HAP-1 (cell line): ENCODE measurements around the gene ERI2.
"Not testable (repeated sequence)": the region's sequence is repeated elsewhere in the genome, so short reads cannot be mapped to it uniquely, and the experiment has no call there.

Source experiments
- DNase-seq, 2 experiments: peaks; one replicate each; pipeline ENCODE4 v3.0.0-alpha.2; 2016 to 2020; ENCODE audit warnings: low spot score in 2 of 2
- H3K27me3 ChIP-seq: fragments of 250-450 bp; sonication (Bioruptor Pico); 2 replicates; pipeline ENCODE4 v1.5.1; 2020; ENCODE audit warnings: low read depth, mild to moderate bottlenecking, moderate library complexity
- H3K36me3 ChIP-seq: fragments of 250-450 bp; sonication (Bioruptor Pico); replicated peaks from 2 replicates; pipeline ENCODE4 v1.5.1; 2020; ENCODE audit warnings: mild to moderate bottlenecking
- H3K4me1 ChIP-seq: fragments of 250-450 bp; sonication (Bioruptor Pico); 2 replicates; pipeline ENCODE4 v1.5.1; 2020; ENCODE audit warnings: mild to moderate bottlenecking
- H3K4me3 ChIP-seq: fragments of 250-450 bp; sonication (Bioruptor Pico); 2 replicates; pipeline ENCODE4 v1.5.1; 2020; ENCODE audit warnings: mild to moderate bottlenecking, moderate library complexity
- H3K9me3 ChIP-seq: fragments of 250-450 bp; sonication (Bioruptor Pico); 2 replicates; pipeline ENCODE4 v1.5.1; 2020; ENCODE audit warnings: mild to moderate bottlenecking, moderate library complexity
- in situ Hi-C: fragments of 300-500 bp; cut with MboI; formaldehyde crosslinking; loops from 3 replicates; pipeline ENCODE4 v1.14.3; 2020; ENCODE audit warnings: low sequenced_read_pairs, inconsistent platforms, mixed read lengths

Gene ERI2

GRCh38 chr16:20839504-20839903 lies 33.2 kb upstream of the ERI2 start:
- no peak overlapping the region for H3K4me3 ChIP-seq

GRCh38 chr16:20838240-20838639 lies 32.0 kb upstream of the ERI2 start:
- Histone ChIP-seq H3K4me1 (peaks cover 10% of the 10 kb centered on the region), H3K4me3 (no peak overlapping the region), H3K27me3 (no peaks in the 10 kb centered on the region), H3K9me3 (no peaks in the 10 kb centered on the region), H3K36me3 (peaks cover 41% of the 10 kb centered on the region)
- DNase-seq: no peak
- in situ Hi-C loops: no loop called here

More at GRCh38 chr16:20839504-20839903, 33.2 kb upstream of the ERI2 start:
- DNase-seq: no peak
- Histone ChIP-seq H3K27me3 (no peaks in the 10 kb centered on the region), H3K9me3 (no peaks in the 10 kb centered on the region), H3K4me1 (peaks cover 10% of the 10 kb centered on the region), H3K36me3 (peaks cover 30% of the 10 kb centered on the region)
- in situ Hi-C loops: no loop called here

DNA sequence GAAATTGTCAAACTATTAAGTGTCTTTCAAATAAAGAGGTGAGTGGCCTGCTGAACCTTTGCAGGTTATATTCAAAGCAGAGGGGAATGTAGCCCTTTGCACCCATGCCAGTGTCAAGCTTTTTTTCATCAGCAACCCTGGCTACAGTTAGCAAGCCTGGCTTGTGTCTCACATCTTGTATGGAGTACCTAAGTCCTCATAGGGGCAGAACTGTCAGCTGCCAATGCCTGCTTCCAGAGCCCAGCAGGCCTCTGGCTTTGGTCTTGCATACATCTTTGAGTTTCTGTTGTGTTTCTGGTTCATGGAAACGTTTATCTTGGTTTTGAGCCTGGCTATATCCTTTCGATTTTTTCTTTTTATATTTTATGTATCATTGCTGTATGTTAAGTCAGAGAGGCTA lies 26.8 kb upstream of the ERI2 start:
- Histone ChIP-seq H3K9me3 (no peaks in the 10 kb centered on the region), H3K36me3 (peaks cover 42% of the 10 kb centered on the region), H3K4me1 (peaks cover 8% of the 10 kb centered on the region), H3K4me3 (no peak overlapping the region), H3K27me3 (no peaks in the 10 kb centered on the region)
- DNase-seq: no peak
- in situ Hi-C loops: no loop called here

DNA sequence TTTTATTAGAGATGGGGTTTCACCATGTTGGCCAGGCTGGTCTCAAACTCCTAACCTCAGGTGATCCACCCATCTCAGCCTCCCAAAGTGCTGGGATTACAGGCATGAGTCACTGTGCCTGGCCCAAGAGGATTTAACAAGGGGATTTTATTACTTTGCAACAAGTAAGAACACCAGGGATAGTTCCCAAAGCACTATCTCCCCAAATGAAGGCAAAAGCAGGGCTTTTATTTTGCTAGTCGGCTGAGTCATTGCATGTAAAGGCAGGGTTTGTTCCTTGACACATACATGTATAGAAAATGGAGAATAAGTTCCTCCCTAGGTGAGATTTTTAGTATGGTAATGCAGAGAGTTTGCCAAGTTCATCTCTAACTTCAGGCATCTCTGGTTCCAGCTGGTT lies 24.1 kb upstream of the ERI2 start:
- no peak for DNase-seq
- H3K4me3 ChIP-seq: no peak overlapping the region
- in situ Hi-C loops: no loop called here
- peaks cover 8% of the 10 kb centered on the region for H3K4me1 ChIP-seq
- no peaks in the 10 kb centered on the region for H3K9me3 ChIP-seq
- H3K36me3 ChIP-seq: peaks cover 46% of the 10 kb centered on the region
- no peaks in the 10 kb centered on the region for H3K27me3 ChIP-seq

- Histone ChIP-seq H3K27me3 (no peaks in the 10 kb centered on the region), H3K4me3 (no peak overlapping the region), H3K9me3 (no peaks in the 10 kb centered on the region), H3K4me1 (peaks cover 8% of the 10 kb centered on the region), H3K36me3 (peaks cover 41% of the 10 kb centered on the region)
- in situ Hi-C loops: no loop called here
- DNase-seq: no peak
These were observed 23.3 kb upstream of the ERI2 start for GRCh38 chr16:20829536-20829935.

DNA sequence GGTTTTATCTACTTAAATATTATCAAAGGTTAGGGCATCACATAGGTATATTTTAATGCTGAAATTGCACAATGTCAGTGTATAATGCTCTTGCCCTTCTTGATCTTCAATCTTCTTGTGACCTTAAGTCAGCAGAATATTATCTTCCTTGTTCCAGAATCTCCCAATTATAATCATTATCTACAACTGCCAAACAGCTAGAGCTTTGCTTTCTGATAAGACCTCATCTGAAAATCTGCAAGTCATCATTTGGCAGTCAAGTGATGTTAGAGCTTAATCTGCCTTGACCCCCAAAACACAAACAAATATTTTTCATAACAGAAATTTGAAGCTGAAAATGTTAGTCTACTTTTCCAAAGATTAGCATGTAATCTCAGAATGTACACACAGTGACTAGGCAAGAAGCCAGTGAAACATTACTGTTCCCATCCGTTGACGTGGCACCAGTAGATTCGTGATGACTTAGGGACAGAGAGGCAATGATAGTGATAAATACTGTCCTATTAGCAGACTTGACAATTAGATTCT lies 19.8 kb upstream of the ERI2 start:
- peaks cover 37% of the 10 kb centered on the region for H3K36me3 ChIP-seq
- peaks cover 8% of the 10 kb centered on the region for H3K4me1 ChIP-seq
- in situ Hi-C loops: no loop called here
- no peak for DNase-seq
- H3K27me3 ChIP-seq: no peaks in the 10 kb centered on the region
- no peaks in the 10 kb centered on the region for H3K9me3 ChIP-seq
- H3K4me3 ChIP-seq: no peak overlapping the region

- in situ Hi-C loops: no loop called here
- Histone ChIP-seq H3K27me3 (no peaks in the 10 kb centered on the region), H3K4me1 (no peaks in the 10 kb centered on the region), H3K36me3 (peaks cover 34% of the 10 kb centered on the region), H3K9me3 (no peaks in the 10 kb centered on the region), H3K4me3 (no peak overlapping the region)
- DNase-seq: no peak
These were observed 16.5 kb upstream of the ERI2 start for GRCh38 chr16:20822521-20823325.

GRCh38 chr16:20821682-20822081 lies 15.4 kb upstream of the ERI2 start:
- DNase-seq: no peak
- in situ Hi-C loops: no loop called here
- Histone ChIP-seq H3K4me1 (no peaks in the 10 kb centered on the region), H3K9me3 (no peaks in the 10 kb centered on the region), H3K36me3 (peaks cover 32% of the 10 kb centered on the region), H3K4me3 (no peak overlapping the region), H3K27me3 (no peaks in the 10 kb centered on the region)

DNA sequence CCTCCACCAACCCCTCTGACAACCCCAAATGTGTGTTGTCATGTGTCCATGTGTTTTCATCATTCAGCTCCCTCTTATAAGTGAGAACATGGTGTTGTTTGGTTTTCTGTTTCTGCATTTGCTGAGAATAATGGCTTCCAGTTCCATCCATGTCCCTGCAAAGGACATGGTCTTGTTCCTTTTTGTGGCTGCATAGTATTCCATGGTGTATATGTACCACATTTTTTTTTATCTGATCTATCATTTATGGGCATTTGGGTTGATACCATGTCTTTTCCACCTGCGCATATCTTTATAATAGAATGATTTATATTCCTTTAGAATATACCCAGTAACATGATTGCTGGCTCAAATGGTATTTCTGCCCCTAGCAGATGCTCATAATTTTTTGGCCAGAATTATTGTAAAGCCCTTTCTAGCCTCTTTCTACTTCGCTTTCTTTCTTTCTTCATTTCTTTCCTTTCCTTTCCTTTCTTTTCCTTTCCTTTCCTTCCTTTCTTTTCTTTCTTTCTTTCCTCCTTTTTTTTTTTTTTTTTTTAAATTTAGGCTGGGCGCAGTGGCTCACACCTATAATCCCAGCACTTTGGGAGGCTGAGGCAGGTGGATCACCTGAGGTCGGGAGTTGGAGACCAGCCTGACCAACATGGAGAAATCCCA lies 12.8 kb upstream of the ERI2 start:
- in situ Hi-C loops: no loop called here
- H3K36me3 ChIP-seq: peaks cover 36% of the 10 kb centered on the region

GRCh38 chr16:20814784-20815183 lies 8.5 kb upstream of the ERI2 start:
- Histone ChIP-seq H3K36me3 (peaks cover 20% of the 10 kb centered on the region; the same call in 1 of the 2 replicates), H3K4me1 (no peaks in the 10 kb centered on the region), H3K27me3 (no peaks in the 10 kb centered on the region), H3K4me3 (no peak overlapping the region), H3K9me3 (no peaks in the 10 kb centered on the region)
- in situ Hi-C loops: no loop called here
- DNase-seq: no peak

More for the DNA sequence above, 12.8 kb upstream of the ERI2 start:
- no peaks in the 10 kb centered on the region for H3K9me3 ChIP-seq
- H3K4me3 ChIP-seq: no peak overlapping the region
- no peak for DNase-seq
- H3K4me1 ChIP-seq: no peaks in the 10 kb centered on the region
- H3K27me3 ChIP-seq: no peaks in the 10 kb centered on the region

DNA sequence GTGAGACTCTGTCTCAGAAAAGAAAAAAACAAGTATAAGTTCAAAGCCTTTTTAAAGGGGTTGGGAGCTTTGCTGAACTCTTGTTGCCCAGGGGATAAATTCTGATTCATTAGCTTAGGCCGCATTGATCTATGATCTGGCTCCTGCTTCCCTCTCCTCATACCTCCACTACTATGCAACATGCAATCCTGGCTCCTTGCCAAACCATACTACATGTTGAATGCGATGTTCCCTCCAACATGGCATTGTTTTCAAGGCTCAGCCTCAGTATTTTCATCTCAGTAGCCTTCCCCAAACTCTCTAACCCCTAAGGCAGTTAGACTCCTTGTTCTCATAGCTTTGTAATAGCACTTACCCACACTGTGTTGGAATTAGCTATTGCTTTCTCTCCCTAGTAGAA lies 6.2 kb upstream of the ERI2 start:
- Histone ChIP-seq H3K9me3 (no peaks in the 10 kb centered on the region), H3K36me3 (peaks cover 20% of the 10 kb centered on the region; the same call in 1 of the 2 replicates), H3K27me3 (no peaks in the 10 kb centered on the region), H3K4me3 (no peak overlapping the region), H3K4me1 (no peaks in the 10 kb centered on the region)
- in situ Hi-C loops: no loop called here
- no peak for DNase-seq

- Histone ChIP-seq H3K27me3 (no peaks in the 10 kb centered on the region), H3K9me3 (no peaks in the 10 kb centered on the region), H3K4me1 (no peaks in the 10 kb centered on the region), H3K36me3 (peaks cover 16% of the 10 kb centered on the region; the same call in 1 of the 2 replicates), H3K4me3 (no peak overlapping the region)
- in situ Hi-C loops: no loop called here
- no peak for DNase-seq
These were observed 5.7 kb upstream of the ERI2 start for GRCh38 chr16:20811889-20812439.

- Histone ChIP-seq H3K4me1 (peaks cover 4% of the 10 kb centered on the region; the same call in 1 of the 2 replicates), H3K9me3 (no peaks in the 10 kb centered on the region), H3K27me3 (no peaks in the 10 kb centered on the region), H3K36me3 (peaks cover 2% of the 10 kb centered on the region), H3K4me3 (no peak overlapping the region)
- no peak for DNase-seq
- in situ Hi-C loops: no loop called here
These were observed 1.6 kb upstream of the ERI2 start for GRCh38 chr16:20807862-20808261.

DNA sequence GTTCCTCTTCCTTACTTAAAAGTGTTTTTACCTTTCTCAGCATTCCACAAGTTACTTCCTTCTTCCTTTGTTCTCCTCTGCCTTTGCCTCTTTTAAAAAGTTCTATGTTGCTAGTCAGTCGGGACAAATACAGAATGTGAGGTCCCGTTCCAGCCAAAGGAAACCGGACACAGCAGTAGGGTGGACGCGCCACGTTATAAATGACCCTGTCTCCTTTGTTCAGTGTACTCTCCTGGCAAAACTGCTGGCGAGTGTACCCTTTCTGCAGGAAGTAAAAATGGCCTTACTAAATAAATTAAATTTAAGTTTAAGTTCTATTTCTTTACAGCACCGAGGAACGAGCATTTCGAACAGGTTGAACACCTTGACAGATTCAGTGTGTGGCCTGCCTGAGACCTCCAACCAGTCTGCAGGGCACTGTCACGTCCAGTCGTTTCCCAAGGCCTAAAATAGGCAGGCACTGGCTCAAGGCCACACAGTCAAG lies 546 bp downstream of the ERI2 start:
- H3K9me3 ChIP-seq, in situ Hi-C loops, DNase-seq, H3K27me3 ChIP-seq, H3K4me1 ChIP-seq: not testable (repeated sequence)
- Histone ChIP-seq H3K36me3 (peaks cover 11% of the 10 kb centered on the region), H3K4me3 (peak overlapping the region; percentile 95)
